ENCODE data around the gene AXIN1. TPM values are rescaled to one million over a fixed set of nuclear protein-coding genes. Genes with fewer than 3 reads are reported as not detected.

Gene AXIN1
- total RNA-seq, 1 experiment from 2014 or later, result 50.3 TPM

- no peak for TF ChIP-seq ZNF512 (CRISPR knock-in tag; IDR thresholded peaks at IDR 0.05; ENCODE audit: borderline replicate concordance)
- no peak for TF ChIP-seq ZNF671 (CRISPR knock-in tag; IDR thresholded peaks at IDR 0.05)
- no peak for TF ChIP-seq E2F5 (CRISPR knock-in tag; IDR thresholded peaks at IDR 0.05)
- TF ChIP-seq IRF1 (CRISPR knock-in tag; IDR thresholded peaks at IDR 0.05), result no peak
- no peak for TF ChIP-seq SMAD3 (CRISPR knock-in tag; IDR thresholded peaks at IDR 0.05; ENCODE audit: borderline replicate concordance)
- no peak for TF ChIP-seq HMGA2 (CRISPR knock-in tag; IDR thresholded peaks at IDR 0.05)
Measured at GRCh38 chr16:316741-317464, 35.6 kb downstream of the AXIN1 start (continued).

GRCh38 chr16:314795-315299 is 37.7 kb downstream of the AXIN1 start:
- ChIA-PET CTCF (no interaction called here), POLR2A (no interaction called here)
- Mint-ChIP-seq H3K36me3 (peaks cover 18% of the 10 kb centered on the region), H3K4me3 (no peak overlapping the region), H3K4me1 (peaks cover 15% of the 10 kb centered on the region), H3K27me3 (ENCODE audit: low read depth) (no peaks in the 10 kb centered on the region), H3K9me3 (no peaks in the 10 kb centered on the region), H3K27ac (0 out of 2 replicates have a peak overlapping the region, but pooled peaks have one; percentile 55)
- DNase-seq (ENCODE audit: low spot score), result no peak
- no peak for ATAC-seq
- TF ChIP-seq AFF4 (CRISPR knock-in tag; IDR thresholded peaks at IDR 0.05; ENCODE audit: borderline replicate concordance) (no peak), PRRX2 (CRISPR knock-in tag; IDR thresholded peaks at IDR 0.05) (no peak), ESRRA (CRISPR knock-in tag; IDR thresholded peaks at IDR 0.05; ENCODE audit: borderline replicate concordance) (no peak), FOXK1 (CRISPR knock-in tag; IDR thresholded peaks at IDR 0.05) (no peak), ARID4B (CRISPR knock-in tag; IDR thresholded peaks at IDR 0.05; ENCODE audit: borderline replicate concordance) (no peak), PRDM15 (CRISPR knock-in tag; IDR thresholded peaks at IDR 0.05) (no peak), ATF2 (CRISPR knock-in tag; IDR thresholded peaks at IDR 0.05; ENCODE audit: borderline replicate concordance, low read depth) (no peak), ZMAT4 (CRISPR knock-in tag; IDR thresholded peaks at IDR 0.05) (no peak), ZNF512 (CRISPR knock-in tag; IDR thresholded peaks at IDR 0.05; ENCODE audit: borderline replicate concordance) (no peak)

All from WTC11 (cell line).